Endometrial microvascular endothelial cells (primary cell): ENCODE data around the gene FAM90A1. TPM values are rescaled to one million over a fixed set of nuclear protein-coding genes. Genes with fewer than 3 reads are reported as not detected.
"Not testable (repeated sequence)": the region's sequence is repeated elsewhere in the genome, so short reads cannot be mapped to it uniquely, and the experiment has no call there.

Experiments
- in situ Hi-C: cut with HindIII; loops from 2 replicates; pipeline ENCODE4 v1.10.0; 2017; ENCODE audit warnings: low sequenced_read_pairs, low pct_unique_long_range_greater_than_20kb; ENCODE audit errors: inconsistent ontology term
- total RNA-seq: library from RNA; depleted of rRNA; stranded (reverse); fragments of >200 nt; gene quantifications from one replicate; pipeline ENCODE4 v1.2.3, GENCODE V29; 2015; ENCODE audit errors: inconsistent ontology term

Gene FAM90A1
- total RNA-seq, 1 donor from 2014 or later = not detected

DNA sequence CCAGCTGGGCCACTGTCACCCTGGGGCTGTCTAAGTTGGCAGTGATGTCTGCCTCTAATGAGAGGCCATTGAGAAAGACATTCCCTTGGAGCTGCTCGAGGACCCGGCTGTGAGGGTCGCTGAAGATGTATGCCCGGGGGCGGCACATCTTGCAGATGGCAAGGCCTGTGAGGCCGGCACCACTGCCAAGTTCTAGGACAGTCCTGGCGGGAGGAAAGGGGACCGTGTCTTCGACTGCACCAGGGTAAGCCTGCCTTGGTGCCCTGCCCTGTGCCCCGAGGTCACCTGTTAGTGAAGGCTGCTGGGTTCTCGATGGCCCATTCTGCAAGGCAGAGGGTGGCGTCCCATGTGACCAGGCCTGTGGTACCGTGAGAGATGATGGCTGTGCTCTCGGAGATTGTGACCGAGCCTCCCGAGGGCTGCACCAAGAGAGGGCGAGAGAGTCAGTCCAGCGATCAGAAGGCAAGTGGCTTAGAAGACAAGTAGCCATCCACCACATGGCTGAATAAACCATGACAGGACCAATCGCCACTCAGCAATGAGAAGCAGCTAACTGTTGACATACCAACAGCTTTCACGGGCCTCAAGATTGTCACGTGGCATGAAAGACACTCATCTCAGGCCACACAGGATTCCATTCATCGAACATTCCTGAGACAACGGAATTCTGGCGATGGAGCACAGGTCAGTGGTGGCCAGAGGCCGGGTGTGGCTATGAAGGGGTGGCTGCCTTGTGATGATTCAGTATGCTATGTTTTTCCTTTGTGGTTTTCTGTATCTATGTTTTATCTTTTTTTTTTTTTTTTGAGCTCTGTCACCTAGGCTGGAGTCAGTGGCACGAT is 8.1 kb upstream of the FAM90A1 start:
- in situ Hi-C loops = not testable (repeated sequence)

DNA sequence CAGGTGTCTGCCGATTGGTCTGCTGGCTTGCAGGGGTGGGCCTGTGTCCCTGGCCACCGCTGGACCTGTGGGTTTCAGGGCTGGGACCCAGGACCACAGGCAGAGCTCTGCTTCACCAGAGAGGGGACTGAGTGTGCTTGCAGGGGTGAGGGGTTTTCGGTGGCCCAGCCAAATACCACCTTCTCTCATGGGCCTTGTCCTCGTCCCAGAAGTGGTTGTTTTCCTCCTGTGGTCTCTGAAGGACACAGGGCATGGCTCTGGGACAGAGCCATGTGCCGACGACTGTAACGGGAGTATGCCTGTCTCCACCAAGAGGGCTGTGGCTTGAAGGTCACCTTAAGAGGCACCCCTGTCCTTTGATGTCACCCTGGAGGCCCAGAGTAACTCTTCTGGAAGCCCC is 7.3 kb upstream of the FAM90A1 start:
- in situ Hi-C loops = not testable (repeated sequence)

DNA sequence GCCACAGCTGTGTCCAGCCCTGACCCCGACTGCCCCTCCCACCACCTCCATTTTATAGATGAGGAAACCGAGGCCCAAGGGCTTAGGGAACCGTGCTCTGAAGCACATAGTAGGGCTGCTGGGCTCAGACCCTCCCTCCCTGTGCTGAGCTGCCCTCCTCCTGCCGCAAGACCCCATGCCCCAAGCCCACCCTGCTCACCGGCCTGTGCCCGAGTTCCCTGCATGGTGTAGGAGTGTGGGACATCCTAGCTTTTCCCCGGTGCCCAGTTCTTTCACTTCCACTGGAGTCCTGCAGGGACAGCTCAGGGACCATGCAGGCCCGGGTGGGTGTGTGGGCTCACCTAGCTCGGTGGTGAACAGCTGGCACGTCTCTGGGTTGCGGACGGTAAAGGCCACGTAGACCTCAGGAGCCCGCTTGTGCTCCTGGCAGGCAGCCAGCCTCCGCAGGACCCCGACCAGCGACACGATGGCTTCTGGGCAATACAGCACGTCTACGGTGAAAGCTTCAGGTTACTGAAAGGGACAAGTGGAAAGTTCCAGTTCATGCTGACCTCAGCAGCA is 6.6 kb upstream of the FAM90A1 start:
- in situ Hi-C loops = not testable (repeated sequence)

DNA sequence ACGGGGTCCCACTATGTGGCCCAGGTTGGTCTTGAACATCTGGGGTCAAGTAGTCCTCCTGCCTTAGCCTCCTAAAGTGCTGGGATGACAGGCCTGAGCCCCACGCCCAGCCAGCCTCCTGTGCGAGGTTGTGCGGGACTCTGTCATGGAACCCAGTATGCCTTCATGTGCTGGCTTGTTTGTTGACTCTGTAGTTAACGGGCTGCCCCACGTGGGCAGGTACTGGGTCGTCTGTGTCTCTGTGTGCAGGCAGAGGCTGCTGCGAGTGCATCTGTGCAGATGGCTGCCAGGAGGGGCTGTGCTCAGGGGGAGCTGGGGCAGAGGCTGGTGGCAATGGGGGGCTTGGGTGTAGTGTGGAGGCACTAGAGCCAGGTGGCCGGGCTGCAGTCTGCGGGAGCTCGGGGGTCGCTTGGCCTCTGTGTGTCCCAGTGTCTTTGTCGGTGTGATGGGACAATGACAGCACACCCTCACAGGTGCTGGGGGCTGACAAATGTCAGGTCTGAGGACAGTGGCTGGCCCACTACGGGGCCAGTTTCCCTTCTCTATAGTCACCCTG is 6.0 kb upstream of the FAM90A1 start:
- in situ Hi-C loops = not testable (repeated sequence)

DNA sequence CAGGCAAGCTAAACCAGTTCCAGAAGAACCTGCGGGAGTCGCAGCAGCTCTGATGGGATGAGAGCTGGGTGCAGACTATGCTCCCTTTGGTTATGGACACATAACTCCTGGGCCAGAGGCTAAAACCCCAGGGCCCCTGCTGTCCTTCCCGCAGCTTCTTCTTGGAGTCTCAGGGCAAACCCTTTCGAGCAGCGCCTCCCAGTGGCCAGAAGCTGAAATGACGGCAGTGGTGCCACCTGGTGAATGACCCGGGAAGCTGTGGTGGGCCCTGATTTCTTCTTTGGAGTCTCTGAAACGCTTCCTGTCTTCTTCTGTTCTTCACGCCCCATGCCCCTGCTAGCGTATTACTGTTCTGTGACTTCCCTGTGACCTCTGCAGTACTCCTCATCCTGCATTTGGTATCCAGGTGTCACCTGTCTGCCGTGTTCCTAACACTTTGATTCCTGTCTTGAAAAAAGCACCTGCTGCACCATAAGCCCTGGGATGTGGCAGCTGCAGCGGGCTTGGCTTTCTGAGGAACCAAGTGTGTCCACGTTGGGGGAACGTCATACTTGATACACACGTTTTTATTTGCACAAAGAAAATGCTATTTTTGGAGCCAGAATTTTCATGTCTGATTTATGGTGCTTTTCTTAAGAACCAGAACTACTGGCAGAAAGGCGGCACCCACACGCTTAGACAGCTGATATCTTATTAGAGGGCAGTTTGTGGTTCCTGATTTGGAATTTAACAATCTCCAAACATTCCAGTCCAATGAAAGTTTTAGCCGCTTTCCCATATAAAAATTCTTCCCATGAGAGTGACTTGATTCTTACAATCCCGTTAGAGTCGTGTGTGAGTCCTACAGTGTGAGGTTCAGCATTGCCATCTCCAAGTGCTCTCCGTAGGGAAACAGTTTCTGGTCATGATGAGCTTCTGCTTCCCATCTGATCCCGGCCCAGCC is 4.5 kb upstream of the FAM90A1 start:
- in situ Hi-C loops = not testable (repeated sequence)

DNA sequence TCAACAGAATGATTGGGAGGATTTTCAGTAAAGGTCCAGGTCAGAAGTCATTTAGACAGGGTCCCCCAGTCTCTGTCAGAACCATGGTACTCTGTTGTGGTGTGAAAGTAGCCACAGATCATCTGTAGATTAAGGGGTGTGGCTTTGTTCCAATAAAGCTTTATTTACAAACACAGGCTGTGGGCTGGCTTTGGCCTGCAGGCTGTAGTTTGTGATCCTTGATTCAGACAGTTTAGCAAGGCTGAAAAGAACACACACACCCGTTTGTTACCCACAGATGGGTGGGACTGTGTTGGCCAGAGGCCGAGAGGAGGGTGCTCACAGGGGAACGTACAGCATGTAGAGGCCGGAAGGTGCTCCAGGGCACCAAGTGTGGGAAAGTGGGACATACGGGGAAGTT is 3.6 kb upstream of the FAM90A1 start:
- in situ Hi-C loops = not testable (repeated sequence)

DNA sequence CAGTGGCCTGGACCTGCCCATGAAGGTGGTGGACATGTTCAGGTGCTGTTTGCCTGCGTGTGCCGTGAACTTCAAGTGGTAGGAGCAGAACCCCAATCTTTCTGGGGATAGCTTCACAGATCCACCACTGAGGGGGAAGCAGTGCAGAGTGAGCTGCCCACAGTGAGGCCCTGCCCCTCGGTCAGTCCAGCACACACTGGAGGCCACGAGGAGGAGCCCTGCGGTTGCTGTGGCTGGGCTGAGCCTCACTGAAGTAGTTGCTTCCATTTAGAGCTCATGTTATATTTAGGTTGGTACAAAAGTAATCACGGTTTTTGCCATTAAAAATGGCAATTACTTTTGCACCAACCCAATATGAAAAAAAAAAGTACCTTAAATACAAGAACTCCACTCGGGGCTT is 2.1 kb upstream of the FAM90A1 start:
- in situ Hi-C loops = not testable (repeated sequence)

DNA sequence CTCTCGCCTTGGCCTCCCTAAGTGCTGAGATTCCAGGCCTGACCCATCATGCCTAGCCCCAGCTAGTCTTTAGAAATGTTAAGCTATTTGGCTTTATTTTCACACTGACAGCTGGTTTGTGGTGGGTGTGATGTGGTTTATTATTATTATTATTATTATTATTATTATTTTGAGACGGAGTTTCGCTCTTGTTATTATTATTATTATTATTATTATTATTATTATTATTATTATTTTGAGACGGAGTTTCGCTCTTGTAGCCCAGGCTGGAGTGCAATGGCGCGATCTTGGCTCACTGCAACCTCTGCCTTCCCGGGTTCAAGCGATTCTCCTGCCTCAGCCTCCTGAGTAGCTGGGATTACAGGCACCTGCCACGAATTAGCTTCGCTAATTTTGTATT is 1.2 kb upstream of the FAM90A1 start:
- in situ Hi-C loops = not testable (repeated sequence)

DNA sequence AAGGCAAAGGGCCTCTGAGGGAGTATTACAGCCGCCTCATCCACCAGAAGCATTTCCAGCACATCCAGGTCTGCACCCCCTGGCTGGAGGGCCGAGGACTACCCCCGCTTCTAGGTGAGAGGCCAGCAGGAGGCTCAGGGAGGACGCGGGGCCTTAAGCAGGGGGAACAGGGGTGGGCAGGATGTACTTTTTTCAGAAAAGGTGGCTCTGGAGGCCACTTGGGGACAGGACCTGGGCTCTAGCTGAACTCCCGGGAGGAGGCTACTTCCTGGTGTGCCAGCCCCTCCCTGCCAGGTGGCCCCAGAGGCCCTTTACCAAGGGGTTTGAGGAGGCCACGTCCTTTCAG is 287 bp upstream of the FAM90A1 start:
- in situ Hi-C loops = not testable (repeated sequence)

DNA sequence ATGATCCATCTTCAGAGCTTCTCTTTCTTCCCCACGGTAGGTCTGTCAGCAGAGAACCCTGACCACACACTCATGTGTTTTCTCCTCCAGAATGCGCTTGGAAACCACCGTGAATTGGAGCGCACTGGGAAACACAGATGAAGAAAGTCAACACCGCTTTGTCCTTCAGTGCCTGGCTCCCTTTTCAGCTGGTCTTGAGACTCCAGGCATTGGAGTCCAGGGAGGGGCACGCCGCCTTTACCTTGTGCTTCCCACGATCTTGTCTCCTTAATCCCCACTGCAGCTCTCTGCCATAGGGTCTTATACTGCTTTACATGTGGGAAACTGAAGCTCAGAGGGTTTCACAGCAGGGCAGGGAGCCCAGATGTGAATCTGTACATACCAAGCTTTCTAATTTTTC is 1.1 kb downstream of the FAM90A1 start:
- in situ Hi-C loops = no loop called here

DNA sequence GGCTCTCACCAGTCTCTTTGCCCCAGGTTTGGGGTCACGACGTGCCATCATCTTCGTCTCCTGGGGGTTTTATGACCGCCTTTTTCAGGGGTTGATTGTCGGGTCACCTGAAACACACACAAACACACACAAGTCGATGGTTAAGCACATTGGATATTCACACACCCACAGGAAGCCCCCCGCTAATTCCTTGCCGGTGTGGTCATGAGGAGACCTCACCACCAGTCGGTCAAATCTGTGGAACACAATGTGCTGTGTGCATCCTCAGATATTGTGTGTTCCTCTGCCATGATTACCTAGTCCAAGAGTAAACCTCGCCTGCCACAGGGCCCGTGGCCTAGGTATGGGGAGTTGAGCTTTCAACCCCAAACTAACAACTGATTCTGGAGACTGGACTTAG is 2.6 kb downstream of the FAM90A1 start:
- in situ Hi-C loops = not testable (repeated sequence)

DNA sequence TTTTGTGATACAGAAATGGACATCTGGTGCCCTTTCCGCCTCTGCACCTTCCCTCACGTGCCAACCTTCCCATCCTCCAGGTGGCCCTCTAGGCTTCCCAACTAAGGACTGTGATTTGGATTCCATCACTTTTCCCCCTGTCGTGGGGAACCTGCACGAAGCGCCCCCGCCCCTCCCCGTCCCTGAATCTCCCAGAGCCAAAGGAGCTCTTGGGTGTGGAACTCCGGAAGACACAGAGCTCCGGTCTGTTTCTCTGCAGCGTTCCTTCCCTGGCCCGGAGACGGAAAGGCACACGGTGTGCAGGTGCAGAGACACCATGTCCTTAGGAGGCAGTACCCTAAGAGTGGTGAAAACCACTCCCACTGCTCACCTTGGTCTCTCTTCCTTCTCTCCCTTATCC is 3.8 kb downstream of the FAM90A1 start:
- in situ Hi-C loops = not testable (repeated sequence)

DNA sequence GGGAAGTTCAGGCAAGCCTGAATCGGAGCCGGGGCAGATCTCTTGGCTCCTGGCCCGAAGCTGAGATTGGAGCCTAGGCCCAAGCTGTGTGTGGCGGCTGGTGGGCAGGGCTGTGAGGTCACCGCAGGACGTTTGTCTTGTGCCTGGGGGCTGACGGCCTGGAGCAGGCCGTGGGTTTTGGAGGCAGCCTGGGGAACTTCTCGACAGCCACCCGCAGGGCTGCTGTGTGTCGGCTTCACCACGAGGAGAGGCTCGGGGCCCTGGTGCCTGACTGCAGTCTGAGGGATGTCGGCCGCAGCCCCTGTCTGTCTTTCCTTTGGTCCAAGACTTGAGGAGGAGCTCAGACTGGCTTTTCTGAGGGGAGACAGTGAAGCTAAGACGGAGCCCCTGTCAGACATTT is 5.1 kb downstream of the FAM90A1 start:
- in situ Hi-C loops = not testable (repeated sequence)

DNA sequence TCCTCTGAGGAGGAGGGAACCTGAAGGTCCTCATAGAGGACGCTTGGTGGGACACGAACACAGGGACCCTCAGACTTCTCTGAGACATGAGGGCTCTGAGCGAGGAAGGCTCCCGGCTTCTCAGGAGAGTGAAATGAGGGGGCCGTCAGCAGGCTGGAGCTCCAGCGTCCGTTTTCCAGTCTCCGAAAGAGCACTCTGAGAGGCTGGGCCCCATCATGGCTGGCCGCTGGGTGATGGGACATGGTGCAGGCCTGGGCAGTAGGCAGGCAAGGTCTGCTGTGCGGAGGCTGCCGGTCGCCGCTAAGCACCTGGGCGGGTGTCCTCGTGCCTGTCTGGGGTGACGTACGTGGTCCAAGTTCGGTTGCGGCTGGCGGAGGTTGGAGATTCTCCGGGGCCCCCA is 5.6 kb downstream of the FAM90A1 start:
- in situ Hi-C loops = not testable (repeated sequence)

DNA sequence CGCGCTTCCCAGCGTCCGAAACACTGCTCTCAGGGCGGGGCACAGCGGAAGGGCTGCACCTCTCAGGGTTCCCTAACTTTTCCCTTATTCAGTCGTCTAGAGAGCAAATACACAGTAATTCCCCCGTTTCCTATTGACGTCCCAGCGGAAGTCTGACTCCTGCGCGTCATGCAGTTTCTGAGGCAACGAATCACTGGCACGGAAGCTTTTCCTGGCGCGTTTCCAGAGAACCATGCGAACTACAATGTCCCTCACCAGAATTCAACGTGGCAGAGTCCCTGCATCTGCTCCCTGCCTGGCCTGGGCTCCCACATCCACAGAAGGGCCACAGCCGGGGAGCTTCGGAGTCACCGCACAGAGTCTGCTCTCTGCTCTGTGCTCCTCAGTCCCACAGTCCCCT is 6.0 kb downstream of the FAM90A1 start:
- in situ Hi-C loops = not testable (repeated sequence)

DNA sequence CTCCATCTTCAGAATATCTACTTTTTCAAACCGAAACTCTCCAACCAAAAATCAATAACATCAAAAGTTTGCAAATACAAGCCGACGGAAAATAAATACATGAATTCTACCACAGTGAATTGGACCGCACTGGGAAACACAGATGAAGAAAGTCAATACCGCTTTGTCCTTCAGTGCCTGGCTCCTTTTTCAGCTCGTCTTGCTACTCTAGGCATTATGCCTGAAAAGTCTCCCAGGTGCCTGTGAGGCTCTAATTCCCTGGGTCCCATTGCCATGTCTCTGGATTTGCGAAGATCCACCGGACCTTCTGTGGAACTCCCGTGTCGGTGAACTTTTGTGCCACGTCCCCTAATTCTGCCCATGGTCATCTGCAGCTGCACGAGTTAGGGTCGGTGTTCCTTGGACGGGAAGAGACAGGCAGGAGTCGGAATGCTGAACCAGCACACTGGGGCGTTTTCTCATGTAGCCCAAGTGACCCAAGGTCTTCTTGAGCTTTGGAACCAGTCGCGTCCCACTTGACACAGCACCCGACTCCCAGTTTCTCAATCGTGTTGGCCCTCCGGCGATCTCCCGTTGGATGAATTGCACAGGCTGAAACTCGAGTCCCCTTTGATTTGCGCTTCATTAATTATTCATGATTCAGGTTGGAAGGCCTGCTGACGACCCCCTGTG is 8.6 kb downstream of the FAM90A1 start:
- in situ Hi-C loops = not testable (repeated sequence)

DNA sequence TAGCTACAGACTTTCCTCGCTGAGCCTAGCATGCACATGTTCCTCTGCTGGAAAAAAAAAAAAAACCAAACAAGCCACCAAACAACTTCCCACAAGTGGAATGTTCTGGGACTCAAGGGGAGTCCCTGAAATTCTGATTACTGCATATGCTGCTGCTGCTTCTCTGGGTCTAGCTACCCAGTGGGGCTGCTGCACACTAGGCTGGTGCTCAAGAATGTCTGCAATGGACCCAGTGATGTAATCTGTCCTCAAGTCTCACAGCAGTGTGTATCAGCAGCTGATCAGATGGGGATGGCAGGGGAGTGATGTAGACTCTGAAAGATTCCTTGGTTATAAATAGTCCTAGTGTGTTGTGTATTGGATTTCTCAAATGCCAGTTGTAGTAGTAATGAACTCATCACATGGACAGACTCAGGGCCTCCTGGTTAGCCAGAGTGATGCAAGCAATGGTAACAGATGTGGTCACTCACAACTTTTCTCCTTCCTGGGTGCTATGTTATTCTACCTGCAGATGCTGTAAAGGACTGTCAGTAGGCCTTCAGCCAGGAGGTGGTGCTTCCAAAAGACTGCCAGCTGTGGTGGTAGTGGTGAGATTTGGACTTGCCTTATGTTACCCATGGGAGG is 29.6 kb downstream of the FAM90A1 start:
- in situ Hi-C loops = not testable (repeated sequence)

DNA sequence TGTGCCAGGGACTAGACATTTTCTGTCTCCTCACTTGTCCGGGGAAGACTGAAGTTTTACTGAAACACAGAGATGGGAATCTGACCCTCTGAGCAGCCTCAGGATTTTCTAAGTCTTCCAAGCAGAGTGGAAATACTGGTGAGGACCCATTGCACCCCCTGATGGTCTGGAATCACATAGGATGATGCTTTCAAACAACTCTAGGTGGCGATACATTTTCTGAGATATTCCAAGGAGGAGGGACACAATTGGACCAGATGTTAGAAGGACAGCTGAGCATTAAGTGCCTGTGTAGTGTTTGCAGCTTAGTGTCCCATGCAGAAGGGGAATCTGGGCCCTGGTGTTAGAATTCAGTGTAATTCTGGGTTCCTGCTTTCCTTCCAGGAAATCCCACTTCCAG is 39.3 kb downstream of the FAM90A1 start:
- in situ Hi-C loops = not testable (repeated sequence)
